ENCODE results near the gene FOXP1. TPM values are rescaled to one million over a fixed set of nuclear protein-coding genes. Genes with fewer than 3 reads are reported as not detected.

The FOXP1 gene
- total RNA-seq, 1 donor, result 195 TPM

DNA sequence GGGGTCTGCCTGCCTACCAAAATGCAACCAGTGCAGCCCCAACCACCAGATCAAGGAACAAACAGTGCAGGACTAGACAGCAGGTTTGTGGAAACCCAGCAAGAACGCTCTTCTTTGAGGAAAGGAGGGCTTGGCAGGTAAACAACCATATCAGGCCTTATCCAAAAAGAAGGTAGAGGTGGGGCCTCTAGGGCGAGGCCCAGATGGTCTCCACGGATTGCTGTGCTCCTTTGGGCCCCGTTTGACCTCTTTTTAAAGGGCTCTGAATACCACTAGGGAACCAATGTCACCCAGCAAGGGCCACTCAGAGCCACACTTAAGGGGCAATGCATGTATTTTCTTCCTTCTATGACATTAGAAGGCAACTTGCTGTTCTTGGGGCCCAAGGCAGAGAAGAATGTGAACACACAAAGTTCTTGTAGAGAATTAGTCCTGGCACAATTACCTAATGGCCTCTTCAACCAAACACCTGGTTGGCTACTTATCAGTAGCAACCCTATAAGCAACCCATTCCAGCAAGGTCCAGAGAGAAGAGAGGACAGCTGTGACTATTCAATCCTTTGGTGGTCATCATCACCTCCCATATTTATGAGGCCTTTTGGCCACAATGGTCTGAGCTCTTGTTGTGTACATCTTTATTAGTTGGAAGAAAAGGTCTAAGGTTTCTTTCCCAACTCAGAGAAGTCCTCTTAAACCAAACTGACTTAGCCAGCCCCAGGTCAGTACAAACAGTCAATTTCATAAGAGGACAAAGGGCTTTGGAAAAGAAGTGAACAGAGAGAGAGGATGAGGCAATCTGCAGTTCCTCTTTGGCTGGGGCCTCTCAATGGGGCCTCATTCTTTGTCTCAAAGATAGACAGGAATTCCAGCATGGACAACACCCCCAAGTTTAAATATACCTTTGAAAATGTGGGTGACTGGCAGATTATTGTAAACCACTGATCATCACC, 36.0 kb downstream of the FOXP1 start:
- H3K27me3 ChIP-seq (ENCODE audit: insufficient read depth, low read length), result no peaks in the 10 kb centered on the region
- DNase-seq (ENCODE audit: insufficient read length, low spot score, missing footprints), result no peak

DNA sequence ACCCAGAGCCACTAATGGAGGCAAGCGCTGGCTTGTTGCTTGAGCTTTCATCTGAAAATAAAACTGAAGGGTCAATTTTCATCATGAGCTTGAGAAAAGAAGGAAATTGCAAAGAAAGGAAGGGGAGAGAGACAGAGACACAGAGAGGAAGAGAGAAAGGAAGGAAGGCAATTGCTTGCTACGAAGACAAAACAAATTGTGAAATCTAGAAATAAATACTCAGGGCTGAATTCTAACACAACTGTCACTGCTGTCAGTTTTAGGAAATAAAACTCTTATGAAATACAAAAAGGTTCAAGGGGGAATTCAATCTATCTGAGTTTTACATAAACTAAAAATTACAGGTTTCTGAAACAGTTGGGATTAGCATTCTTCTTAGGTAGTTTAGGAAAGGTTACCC, 36.7 kb downstream of the FOXP1 start:
- no peak for DNase-seq (ENCODE audit: insufficient read length, low spot score, missing footprints)
- TF ChIP-seq CTCF (IDR thresholded peaks at IDR 0.05; ENCODE audit: extremely low read depth, low read depth, low read length), result no peak
- no peaks in the 10 kb centered on the region for H3K9me3 ChIP-seq (ENCODE audit: low read depth, low read length)
- no peak overlapping the region for H3K4me3 ChIP-seq (ENCODE audit: insufficient read depth, low read length)
- no peaks in the 10 kb centered on the region for H3K27me3 ChIP-seq (ENCODE audit: insufficient read depth, low read length)
- H3K27ac ChIP-seq (ENCODE audit: low read depth, low read length), result no peak overlapping the region
- H3K79me2 ChIP-seq (ENCODE audit: insufficient read depth, low read length), result peaks cover 66% of the 10 kb centered on the region
- H3K4me1 ChIP-seq (ENCODE audit: insufficient read depth, low read length), result peaks cover 35% of the 10 kb centered on the region
- H3K4me2 ChIP-seq (ENCODE audit: insufficient read depth, low read length), result no peak overlapping the region
- no peaks in the 10 kb centered on the region for H3K36me3 ChIP-seq (ENCODE audit: insufficient read depth, low read length)
- H4K20me1 ChIP-seq (ENCODE audit: insufficient read depth, low read length), result no peaks in the 10 kb centered on the region
- no peak overlapping the region for H2AFZ ChIP-seq (ENCODE audit: low read length)

More for the DNA sequence above, 36.0 kb downstream of the FOXP1 start:
- H3K27ac ChIP-seq (ENCODE audit: low read depth, low read length), result no peak overlapping the region
- no peak overlapping the region for H3K4me3 ChIP-seq (ENCODE audit: insufficient read depth, low read length)
- H3K4me1 ChIP-seq (ENCODE audit: insufficient read depth, low read length), result peaks cover 35% of the 10 kb centered on the region
- H3K9me3 ChIP-seq (ENCODE audit: low read depth, low read length), result no peaks in the 10 kb centered on the region
- no peak overlapping the region for H3K4me2 ChIP-seq (ENCODE audit: insufficient read depth, low read length)
- peaks cover 65% of the 10 kb centered on the region for H3K79me2 ChIP-seq (ENCODE audit: insufficient read depth, low read length)
- no peak for TF ChIP-seq CTCF (IDR thresholded peaks at IDR 0.05; ENCODE audit: extremely low read depth, low read depth, low read length)
- no peaks in the 10 kb centered on the region for H4K20me1 ChIP-seq (ENCODE audit: insufficient read depth, low read length)
- H3K36me3 ChIP-seq (ENCODE audit: insufficient read depth, low read length), result no peaks in the 10 kb centered on the region
- H2AFZ ChIP-seq (ENCODE audit: low read length), result no peak overlapping the region

DNA sequence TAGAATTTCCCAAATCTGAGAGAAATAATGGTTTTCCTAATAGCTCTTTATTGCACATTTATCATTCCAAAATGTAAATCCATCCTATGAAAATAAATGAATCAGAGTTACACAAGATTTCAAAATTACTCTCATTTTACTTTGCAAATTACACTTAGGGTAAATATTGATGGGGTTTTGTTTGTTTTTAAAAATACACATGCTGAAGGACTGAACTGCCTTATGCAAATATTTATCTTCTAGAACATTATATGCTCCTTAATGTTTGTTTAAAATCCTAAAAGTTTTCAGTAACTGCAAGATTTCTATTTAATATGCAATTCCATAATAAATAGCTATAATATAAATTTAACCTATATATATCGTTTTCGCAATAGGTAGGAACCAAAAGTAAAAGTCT, 38.2 kb downstream of the FOXP1 start:
- H3K4me1 ChIP-seq (ENCODE audit: insufficient read depth, low read length), result peaks cover 36% of the 10 kb centered on the region
- H3K4me3 ChIP-seq (ENCODE audit: insufficient read depth, low read length), result no peak overlapping the region
- no peak overlapping the region for H3K4me2 ChIP-seq (ENCODE audit: insufficient read depth, low read length)
- no peaks in the 10 kb centered on the region for H3K9me3 ChIP-seq (ENCODE audit: low read depth, low read length)
- H3K36me3 ChIP-seq (ENCODE audit: insufficient read depth, low read length), result no peaks in the 10 kb centered on the region
- H3K27me3 ChIP-seq (ENCODE audit: insufficient read depth, low read length), result no peaks in the 10 kb centered on the region
- H2AFZ ChIP-seq (ENCODE audit: low read length), result no peak overlapping the region
- no peak overlapping the region for H3K27ac ChIP-seq (ENCODE audit: low read depth, low read length)
- TF ChIP-seq CTCF (IDR thresholded peaks at IDR 0.05; ENCODE audit: extremely low read depth, low read depth, low read length), result no peak
- no peaks in the 10 kb centered on the region for H4K20me1 ChIP-seq (ENCODE audit: insufficient read depth, low read length)
- DNase-seq (ENCODE audit: insufficient read length, low spot score, missing footprints), result no peak
- H3K79me2 ChIP-seq (ENCODE audit: insufficient read depth, low read length), result peaks cover 80% of the 10 kb centered on the region

DNA sequence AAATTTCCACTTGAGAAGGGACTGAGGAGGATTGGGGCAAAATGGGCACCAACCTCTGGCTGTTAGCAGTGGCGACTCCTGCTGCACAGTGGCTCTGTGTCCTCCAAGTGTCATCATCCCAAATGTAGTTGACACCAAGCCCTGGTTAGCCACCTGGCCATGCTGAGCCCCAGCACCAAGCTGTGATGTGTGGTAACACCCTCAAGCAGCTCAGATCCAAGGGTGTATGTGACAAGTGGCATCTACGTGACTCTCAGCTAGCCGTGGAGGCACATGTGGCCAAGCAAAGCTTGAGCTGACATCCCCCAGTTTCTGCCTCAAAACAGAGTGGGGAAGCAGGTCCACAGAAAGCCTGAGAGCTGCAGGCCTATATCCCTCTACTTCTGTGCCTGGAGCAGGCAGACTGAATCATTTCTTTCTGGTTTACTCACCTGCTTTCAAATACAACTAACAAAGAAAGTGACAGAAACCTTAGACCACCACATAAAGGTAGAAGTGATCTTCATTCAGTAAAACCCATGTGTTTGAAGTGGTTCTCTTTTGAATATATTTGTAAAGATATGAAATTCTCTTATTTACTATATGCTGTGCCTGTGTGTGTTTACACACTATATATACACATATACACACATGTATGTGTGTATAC, 40.0 kb downstream of the FOXP1 start:
- H3K27me3 ChIP-seq (ENCODE audit: insufficient read depth, low read length), result no peaks in the 10 kb centered on the region
- peak overlapping the region; percentile 73 for H3K27ac ChIP-seq (ENCODE audit: low read depth, low read length)
- no peak overlapping the region for H2AFZ ChIP-seq (ENCODE audit: low read length)
- DNase-seq (ENCODE audit: insufficient read length, low spot score, missing footprints), result no peak
- TF ChIP-seq CTCF (IDR thresholded peaks at IDR 0.05; ENCODE audit: extremely low read depth, low read depth, low read length), result no peak
- peaks cover 75% of the 10 kb centered on the region for H3K79me2 ChIP-seq (ENCODE audit: insufficient read depth, low read length)
- peak overlapping the region; percentile 69 for H3K4me2 ChIP-seq (ENCODE audit: insufficient read depth, low read length)
- H3K4me3 ChIP-seq (ENCODE audit: insufficient read depth, low read length), result no peak overlapping the region
- peaks cover 31% of the 10 kb centered on the region for H3K4me1 ChIP-seq (ENCODE audit: insufficient read depth, low read length)
- no peaks in the 10 kb centered on the region for H3K9me3 ChIP-seq (ENCODE audit: low read depth, low read length)
- H4K20me1 ChIP-seq (ENCODE audit: insufficient read depth, low read length), result no peaks in the 10 kb centered on the region
- H3K36me3 ChIP-seq (ENCODE audit: insufficient read depth, low read length), result no peaks in the 10 kb centered on the region
